Natural killer cell treated with Interleukin-12 subunit alpha and Interleukin-12 subunit beta and Interleukin-15 and Interleukin-18, amount 100 ng/mL, for 72 hours (primary cell): Measurements from ENCODE around the gene GARNL3. TPM values are rescaled to one million over a fixed set of nuclear protein-coding genes. Genes with fewer than 3 reads are reported as not detected.

Experiments
- ATAC-seq, 2 donors: fragments of 150-1000 bp; cut with Tn5 transposase in 1 of 2; sonication (Bioruptor Pico), chemical (Tn5 transposase) in 1 of 2; 2 replicates each; pipeline ENCODE4 v1.10.0; 2021
- DNase-seq: peaks from one replicate; pipeline ENCODE4 v3.0.0; 2022; ENCODE audit warnings: low spot score
- H3K27ac Mint-ChIP-seq, 2 donors: 1 replicate in 1 of 2; 2 replicates in 1 of 2; pipeline ENCODE4 v1.8.0; 2022; ENCODE audit warnings: mixed read lengths in 2 of 2, mild to moderate bottlenecking in 1 of 2, moderate library complexity in 1 of 2
- H3K27me3 Mint-ChIP-seq, 2 donors: 1 replicate in 1 of 2; 2 replicates in 1 of 2; pipeline ENCODE4 v1.8.0; 2022; ENCODE audit warnings: mixed read lengths in 2 of 2
- H3K36me3 Mint-ChIP-seq: one replicate; pipeline ENCODE4 v1.8.0; 2022; ENCODE audit warnings: mixed read lengths
- H3K4me1 Mint-ChIP-seq, 2 donors: 1 replicate in 1 of 2; 2 replicates in 1 of 2; pipeline ENCODE4 v1.8.0; 2022; ENCODE audit warnings: low read depth in 2 of 2, mixed read lengths in 2 of 2, mild to moderate bottlenecking in 1 of 2
- H3K4me3 Mint-ChIP-seq: one replicate; pipeline ENCODE4 v1.8.0; 2022; ENCODE audit warnings: mixed read lengths
- H3K9me3 Mint-ChIP-seq: 2 replicates; pipeline ENCODE4 v1.8.0; 2022; ENCODE audit warnings: mixed read lengths
- total RNA-seq, 2 donors: library from RNA; stranded (reverse); gene quantifications; one replicate each; pipeline ENCODE4 v1.2.3, GENCODE V29; 2022

GARNL3 gene
- total RNA-seq, 2 donors from 2014 or later = 1.2 to 7.4 TPM

- Mint-ChIP-seq H3K27ac (no peak overlapping the region), H3K36me3 (no peaks in the 10 kb centered on the region), H3K27me3 (peaks cover 21 to 29% of the 10 kb centered on the region in 2 donors), H3K4me1 (peaks cover 3 to 5% of the 10 kb centered on the region in 2 donors), H3K9me3 (no peaks in the 10 kb centered on the region), H3K4me3 (no peak overlapping the region)
- ATAC-seq (no peak), DNase-seq (no peak)
Measured at GRCh38 chr9:127366594-127366993, 102.0 kb downstream of the GARNL3 start.

GRCh38 chr9:127368852-127369402 is 104.4 kb downstream of the GARNL3 start:
- DNase-seq = no peak
- no peak overlapping the region for H3K4me3 Mint-ChIP-seq
- no peaks in the 10 kb centered on the region for H3K9me3 Mint-ChIP-seq
- H3K27ac Mint-ChIP-seq = no peak overlapping the region
- H3K36me3 Mint-ChIP-seq = no peaks in the 10 kb centered on the region
- ATAC-seq = no peak
- H3K27me3 Mint-ChIP-seq = peaks cover 21 to 37% of the 10 kb centered on the region in 2 donors
- no peaks in the 10 kb centered on the region for H3K4me1 Mint-ChIP-seq

- Mint-ChIP-seq H3K4me1 (no peaks in the 10 kb centered on the region), H3K4me3 (no peak overlapping the region), H3K9me3 (no peaks in the 10 kb centered on the region), H3K27ac (no peak overlapping the region), H3K27me3 (peaks cover 25 to 37% of the 10 kb centered on the region in 2 donors), H3K36me3 (no peaks in the 10 kb centered on the region)
- no peak for ATAC-seq
- DNase-seq = no peak
Measured at GRCh38 chr9:127369428-127369827, 104.9 kb downstream of the GARNL3 start.

- H3K9me3 Mint-ChIP-seq = no peaks in the 10 kb centered on the region
- ATAC-seq = no peak
- H3K4me1 Mint-ChIP-seq = no peaks in the 10 kb centered on the region
- DNase-seq = no peak
- peaks cover 27 to 37% of the 10 kb centered on the region in 2 donors for H3K27me3 Mint-ChIP-seq
- no peak overlapping the region for H3K4me3 Mint-ChIP-seq
- H3K27ac Mint-ChIP-seq = no peak overlapping the region
- H3K36me3 Mint-ChIP-seq = no peaks in the 10 kb centered on the region
Measured at GRCh38 chr9:127370147-127370579, 105.6 kb downstream of the GARNL3 start.

- no peaks in the 10 kb centered on the region for H3K36me3 Mint-ChIP-seq
- no peak for DNase-seq
- no peak overlapping the region for H3K27ac Mint-ChIP-seq
- H3K27me3 Mint-ChIP-seq = peaks cover 27 to 37% of the 10 kb centered on the region in 2 donors
- peak in 1 of 2 donors; percentile 32 for ATAC-seq
- H3K4me1 Mint-ChIP-seq = no peaks in the 10 kb centered on the region
- H3K4me3 Mint-ChIP-seq = no peak overlapping the region
- no peaks in the 10 kb centered on the region for H3K9me3 Mint-ChIP-seq
Measured at GRCh38 chr9:127370672-127371648, 106.4 kb downstream of the GARNL3 start.

- H3K4me3 Mint-ChIP-seq = no peak overlapping the region
- peaks cover 23 to 24% of the 10 kb centered on the region in 2 donors for H3K27me3 Mint-ChIP-seq
- H3K27ac Mint-ChIP-seq = no peak overlapping the region
- peaks cover 0 to 3% of the 10 kb centered on the region in 2 donors for H3K4me1 Mint-ChIP-seq
- no peak for DNase-seq
- H3K9me3 Mint-ChIP-seq = no peaks in the 10 kb centered on the region
- no peaks in the 10 kb centered on the region for H3K36me3 Mint-ChIP-seq
- ATAC-seq = no peak
Measured at GRCh38 chr9:127380479-127380878, 115.9 kb downstream of the GARNL3 start.

- no peak overlapping the region for H3K4me3 Mint-ChIP-seq
- H3K36me3 Mint-ChIP-seq = no peaks in the 10 kb centered on the region
- H3K4me1 Mint-ChIP-seq = peaks cover 0 to 6% of the 10 kb centered on the region in 2 donors
- H3K9me3 Mint-ChIP-seq = no peaks in the 10 kb centered on the region
- no peak for ATAC-seq
- DNase-seq = no peak
- H3K27me3 Mint-ChIP-seq = peaks cover 25 to 29% of the 10 kb centered on the region in 2 donors
- H3K27ac Mint-ChIP-seq = no peak overlapping the region
Measured at GRCh38 chr9:127382541-127382940, 118.0 kb downstream of the GARNL3 start.

GRCh38 chr9:127384016-127384730 is 119.6 kb downstream of the GARNL3 start:
- Mint-ChIP-seq H3K27me3 (peaks cover 25 to 29% of the 10 kb centered on the region in 2 donors), H3K4me3 (no peak overlapping the region), H3K9me3 (no peaks in the 10 kb centered on the region), H3K4me1 (peaks cover 13 to 20% of the 10 kb centered on the region in 2 donors), H3K27ac (peak overlapping the region in 1 of 2 donors; percentile 15), H3K36me3 (no peaks in the 10 kb centered on the region)
- ATAC-seq = no peak
- DNase-seq = no peak

- H3K9me3 Mint-ChIP-seq = no peaks in the 10 kb centered on the region
- no peak for DNase-seq
- peaks cover 14 to 20% of the 10 kb centered on the region in 2 donors for H3K4me1 Mint-ChIP-seq
- H3K27me3 Mint-ChIP-seq = peaks cover 25 to 29% of the 10 kb centered on the region in 2 donors
- H3K4me3 Mint-ChIP-seq = no peak overlapping the region
- H3K27ac Mint-ChIP-seq = no peak overlapping the region
- ATAC-seq = no peak
- no peaks in the 10 kb centered on the region for H3K36me3 Mint-ChIP-seq
Measured at GRCh38 chr9:127384901-127385300, 120.3 kb downstream of the GARNL3 start.

GRCh38 chr9:127386249-127386648 is 121.7 kb downstream of the GARNL3 start:
- Mint-ChIP-seq H3K36me3 (no peaks in the 10 kb centered on the region), H3K9me3 (no peaks in the 10 kb centered on the region), H3K27me3 (peaks cover 21 to 29% of the 10 kb centered on the region in 2 donors), H3K27ac (no peak overlapping the region), H3K4me3 (no peak overlapping the region), H3K4me1 (peaks cover 14 to 23% of the 10 kb centered on the region in 2 donors)
- DNase-seq (no peak), ATAC-seq (no peak)

GRCh38 chr9:127386981-127387380 is 122.4 kb downstream of the GARNL3 start:
- peaks cover 24 to 29% of the 10 kb centered on the region in 2 donors for H3K27me3 Mint-ChIP-seq
- H3K27ac Mint-ChIP-seq = no peak overlapping the region
- H3K4me1 Mint-ChIP-seq = peaks cover 14 to 23% of the 10 kb centered on the region in 2 donors

GRCh38 chr9:127388037-127388855 is 123.7 kb downstream of the GARNL3 start:
- DNase-seq = peak; percentile 90
- Mint-ChIP-seq H3K27me3 (peaks cover 29% of the 10 kb centered on the region in 2 donors), H3K27ac (peak overlapping the region; percentile 63 to 69), H3K9me3 (no peaks in the 10 kb centered on the region), H3K4me1 (peaks cover 14 to 23% of the 10 kb centered on the region in 2 donors), H3K36me3 (no peaks in the 10 kb centered on the region), H3K4me3 (peak overlapping the region; percentile 67)
- peak; percentile 99 for ATAC-seq

More at GRCh38 chr9:127386981-127387380, 122.4 kb downstream of the GARNL3 start:
- Mint-ChIP-seq H3K36me3 (no peaks in the 10 kb centered on the region), H3K9me3 (no peaks in the 10 kb centered on the region), H3K4me3 (no peak overlapping the region)
- no peak for DNase-seq
- no peak for ATAC-seq

- H3K27ac Mint-ChIP-seq = peak overlapping the region; percentile 63 to 69
- no peak for DNase-seq
- H3K36me3 Mint-ChIP-seq = no peaks in the 10 kb centered on the region
- no peaks in the 10 kb centered on the region for H3K9me3 Mint-ChIP-seq
- ATAC-seq = no peak
- H3K27me3 Mint-ChIP-seq = peaks cover 23 to 29% of the 10 kb centered on the region in 2 donors
- peak overlapping the region; percentile 67 for H3K4me3 Mint-ChIP-seq
- H3K4me1 Mint-ChIP-seq = peaks cover 14 to 23% of the 10 kb centered on the region in 2 donors
Measured at GRCh38 chr9:127388856-127389238, 124.3 kb downstream of the GARNL3 start.
